Stimulated activated CD8-positive, alpha-beta memory T cell treated with anti-CD3 and anti-CD28 coated beads, Interleukin-15, amount 100 ng/mL, for 4 hours (primary cell): Measurements from ENCODE around the gene TUBA4A.

Source experiments
- DNase-seq, 2 donors: peaks; one replicate each; pipeline ENCODE4 v3.0.0-alpha.2; 2020; ENCODE audit warnings: low read depth in 2 of 2

TUBA4A gene

GRCh38 chr2:219234331-219234730 lies 19.4 kb downstream of the TUBA4A start:
- no peak for DNase-seq

GRCh38 chr2:219230059-219230540 lies 23.6 kb downstream of the TUBA4A start:
- DNase-seq = peak in 1 of 2 donors; percentile 16

- peak; percentile 96 to 98 for DNase-seq
Measured at GRCh38 chr2:219229305-219230058, 24.2 kb downstream of the TUBA4A start, which contains the start of the genes ANKZF1 and ATG9A. Gene ANKZF1, plus strand, starts transcription at chr2:219229806. Its CDS starts 452 bp downstream, at chr2:219230258. Gene ATG9A, minus strand, starts transcription at chr2:219229636. Its CDS starts 1,612 bp downstream, at chr2:219228024.

- no peak for DNase-seq
Measured at GRCh38 chr2:219228911-219229304, 24.8 kb downstream of the TUBA4A start.

- no peak for DNase-seq
Measured at GRCh38 chr2:219228041-219228910, 25.4 kb downstream of the TUBA4A start.

- DNase-seq = no peak
Measured at GRCh38 chr2:219225350-219225749, 28.4 kb downstream of the TUBA4A start.

- no peak for DNase-seq
Measured at GRCh38 chr2:219223831-219224610, 29.7 kb downstream of the TUBA4A start.

GRCh38 chr2:219221957-219222518 lies 31.7 kb downstream of the TUBA4A start:
- no peak for DNase-seq

- DNase-seq = no peak
Measured at GRCh38 chr2:219220652-219221402, 32.9 kb downstream of the TUBA4A start.

GRCh38 chr2:219219784-219220532 lies 33.8 kb downstream of the TUBA4A start:
- no peak for DNase-seq

GRCh38 chr2:219218732-219219701 lies 34.7 kb downstream of the TUBA4A start, which contains the start of gene ABCB6:
Gene ABCB6, minus strand, starts transcription at chr2:219218958. Its CDS starts 285 bp downstream, at chr2:219218673.
- peak; percentile 73 to 82 for DNase-seq

GRCh38 chr2:219218217-219218731 lies 35.4 kb downstream of the TUBA4A start:
- no peak for DNase-seq

- no peak for DNase-seq
Measured at GRCh38 chr2:219216535-219216915, 37.2 kb downstream of the TUBA4A start.

GRCh38 chr2:219215871-219216534 lies 37.7 kb downstream of the TUBA4A start:
- DNase-seq = no peak

- no peak for DNase-seq
Measured at GRCh38 chr2:219214786-219215185, 38.9 kb downstream of the TUBA4A start.

GRCh38 chr2:219214141-219214540 lies 39.6 kb downstream of the TUBA4A start:
- no peak for DNase-seq

- no peak for DNase-seq
Measured at GRCh38 chr2:219213486-219214071, 40.1 kb downstream of the TUBA4A start.
